HG02623 (cell line): Measurements from ENCODE around the gene ABCC6.
"Not testable (repeated sequence)": the region's sequence is repeated elsewhere in the genome, so short reads cannot be mapped to it uniquely, and the experiment has no call there.

Experiments used
- ATAC-seq: cut with Tn5 transposase; IDR thresholded peaks from one replicate; pipeline ENCODE4 v1.9.1; 2021; ENCODE audit warnings: moderate library complexity; ENCODE audit not compliant: unreplicated experiment

The ABCC6 gene

GRCh38 chr16:16190966-16191365 lies 32.3 kb downstream of the ABCC6 start:
- not testable (repeated sequence) for ATAC-seq

DNA sequence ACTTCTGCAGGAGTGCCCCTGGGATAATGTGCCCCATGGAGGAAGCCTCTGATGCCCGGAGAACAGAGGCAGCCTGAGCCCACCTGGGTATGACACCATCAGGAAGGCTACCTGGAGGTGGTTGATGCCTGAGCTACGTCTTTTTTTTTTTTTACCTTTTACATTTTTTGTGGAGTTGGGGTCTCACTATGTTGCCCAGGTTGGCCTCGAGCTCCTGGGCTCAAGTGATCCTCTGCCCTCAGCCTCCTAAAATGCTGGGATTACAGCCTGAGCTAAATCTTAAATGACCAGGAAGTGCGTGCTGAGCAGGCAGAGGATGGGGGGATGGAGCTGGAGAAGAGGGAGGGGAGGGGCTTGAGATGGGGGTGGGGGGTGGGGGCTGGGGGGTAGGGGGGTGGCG lies 32.7 kb downstream of the ABCC6 start:
- no peak for ATAC-seq

DNA sequence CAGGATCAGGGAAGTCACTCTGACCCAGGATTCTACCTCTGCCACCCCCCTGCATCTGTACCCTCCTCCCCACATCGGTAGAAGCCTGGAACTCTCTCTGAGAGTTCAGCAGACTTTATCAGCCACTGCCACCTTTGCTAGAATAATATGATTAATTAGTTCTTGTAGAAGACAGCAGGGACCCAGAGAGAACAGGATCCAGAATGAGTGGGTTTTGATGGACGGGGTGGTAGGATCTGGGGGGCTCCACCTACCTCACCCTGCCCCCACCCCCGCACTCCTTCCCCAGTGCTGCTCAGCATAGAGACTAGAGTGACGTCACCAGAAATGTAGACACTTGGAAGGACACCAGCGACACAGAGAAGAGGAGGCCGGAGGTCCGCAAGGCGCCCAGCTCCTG lies 33.5 kb downstream of the ABCC6 start:
- ATAC-seq, result no peak

GRCh38 chr16:16188827-16189226 lies 34.5 kb downstream of the ABCC6 start:
- ATAC-seq, result no peak

DNA sequence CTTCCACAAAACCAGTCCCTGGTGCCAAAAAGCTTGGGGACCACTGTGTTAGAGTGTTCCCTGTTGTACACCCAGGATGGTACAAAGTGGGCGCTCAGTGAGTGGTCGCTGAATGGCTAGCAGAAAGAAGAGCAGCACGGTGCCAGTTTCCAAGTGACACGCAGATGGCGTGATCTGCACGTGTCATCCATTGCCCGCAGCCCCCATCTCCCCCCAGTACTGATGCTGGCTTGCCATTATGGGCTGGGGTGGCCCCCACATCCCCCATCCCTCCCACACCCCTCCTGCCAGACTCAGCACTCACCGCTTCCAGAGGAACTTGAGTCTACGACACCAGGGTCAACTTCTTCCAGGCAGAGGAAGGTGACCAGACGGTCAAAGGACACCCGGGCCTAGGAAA lies 36.5 kb downstream of the ABCC6 start:
- ATAC-seq, result no peak

DNA sequence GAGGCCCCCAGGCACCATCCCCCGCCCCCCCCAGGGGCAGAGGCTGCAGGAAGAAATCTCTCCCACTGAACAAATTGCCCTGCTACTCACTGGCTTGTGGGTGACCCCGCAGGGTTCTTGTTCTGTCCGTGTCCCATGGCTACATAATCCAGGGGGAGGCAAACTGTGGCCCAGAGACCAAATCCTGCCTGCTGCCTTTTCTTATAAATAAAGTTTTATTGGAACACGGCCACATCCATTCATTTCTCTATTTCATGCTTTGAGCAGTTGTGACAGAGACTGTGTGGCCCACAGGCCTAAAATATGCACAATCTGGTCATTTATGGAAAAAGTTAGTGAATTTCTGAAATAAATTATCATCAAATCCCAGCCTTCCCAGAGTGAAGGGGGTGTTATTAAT lies 38.2 kb downstream of the ABCC6 start:
- no peak for ATAC-seq

DNA sequence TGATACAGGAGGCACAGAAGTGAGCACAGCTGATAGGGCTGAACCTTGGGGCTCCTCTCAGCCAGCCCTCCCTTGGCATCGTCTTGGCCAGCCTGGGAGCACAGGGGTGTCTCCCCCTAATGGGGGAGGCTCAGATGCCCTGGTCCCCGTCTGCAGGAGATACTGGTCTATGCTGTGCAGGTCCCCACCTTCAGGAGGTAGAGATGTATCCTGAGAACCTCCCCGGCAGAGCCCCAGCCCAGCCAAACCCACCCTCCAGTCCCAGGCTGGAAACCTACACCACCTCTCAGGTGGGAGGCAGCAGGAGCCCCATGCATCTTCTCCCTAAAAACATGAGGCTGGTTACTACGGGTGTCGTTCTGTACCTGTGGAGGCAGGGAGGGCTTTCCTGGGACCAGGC lies 38.7 kb downstream of the ABCC6 start:
- ATAC-seq, result no peak

- no peak for ATAC-seq
Measured at GRCh38 chr16:16183562-16183961, 39.7 kb downstream of the ABCC6 start.

DNA sequence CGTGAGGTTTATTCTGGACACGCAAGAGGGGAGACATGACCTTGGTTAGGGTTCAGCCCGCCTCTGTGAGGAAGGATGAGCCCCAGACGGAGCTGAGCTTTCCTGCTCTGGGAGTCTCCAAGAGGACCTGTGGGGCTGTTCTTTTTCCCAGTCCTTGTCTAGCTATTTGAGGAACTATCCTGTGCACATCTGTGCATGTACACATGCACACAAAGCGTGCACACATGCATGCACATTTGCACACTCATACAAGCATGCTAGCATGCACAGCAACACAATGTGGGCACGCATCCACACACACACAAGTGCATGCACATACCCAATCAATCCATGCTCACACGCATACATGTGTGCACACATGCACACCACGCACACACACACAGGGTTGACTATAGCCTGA lies 40.4 kb downstream of the ABCC6 start:
- no peak for ATAC-seq

GRCh38 chr16:16181748-16182147 lies 41.5 kb downstream of the ABCC6 start:
- ATAC-seq, result not testable (repeated sequence)

GRCh38 chr16:16178455-16179162 lies 44.7 kb downstream of the ABCC6 start:
- no peak for ATAC-seq

DNA sequence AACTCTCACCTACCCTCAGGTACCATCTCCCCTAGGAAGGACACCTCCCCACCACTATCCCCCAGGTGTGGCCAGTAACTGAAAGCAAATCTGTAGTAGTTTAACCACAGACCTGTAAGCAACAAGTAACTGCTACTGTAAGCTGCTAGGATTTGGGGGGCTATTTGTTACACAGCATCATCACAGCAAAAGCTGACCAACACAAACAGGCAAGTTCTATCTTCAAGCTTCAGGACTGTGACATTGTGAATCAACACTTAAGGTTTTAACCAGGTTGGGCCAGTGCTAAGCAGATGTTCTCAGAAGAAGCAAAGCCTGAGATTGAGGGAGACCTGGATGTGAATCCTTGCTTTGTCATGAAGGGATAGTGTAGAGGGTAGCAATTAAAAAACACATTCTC lies 47.0 kb downstream of the ABCC6 start:
- no peak for ATAC-seq

GRCh38 chr16:16175296-16175695 lies 48.0 kb downstream of the ABCC6 start:
- ATAC-seq, result no peak

- ATAC-seq, result no peak
Measured at GRCh38 chr16:16172991-16173390, 50.3 kb downstream of the ABCC6 start.

DNA sequence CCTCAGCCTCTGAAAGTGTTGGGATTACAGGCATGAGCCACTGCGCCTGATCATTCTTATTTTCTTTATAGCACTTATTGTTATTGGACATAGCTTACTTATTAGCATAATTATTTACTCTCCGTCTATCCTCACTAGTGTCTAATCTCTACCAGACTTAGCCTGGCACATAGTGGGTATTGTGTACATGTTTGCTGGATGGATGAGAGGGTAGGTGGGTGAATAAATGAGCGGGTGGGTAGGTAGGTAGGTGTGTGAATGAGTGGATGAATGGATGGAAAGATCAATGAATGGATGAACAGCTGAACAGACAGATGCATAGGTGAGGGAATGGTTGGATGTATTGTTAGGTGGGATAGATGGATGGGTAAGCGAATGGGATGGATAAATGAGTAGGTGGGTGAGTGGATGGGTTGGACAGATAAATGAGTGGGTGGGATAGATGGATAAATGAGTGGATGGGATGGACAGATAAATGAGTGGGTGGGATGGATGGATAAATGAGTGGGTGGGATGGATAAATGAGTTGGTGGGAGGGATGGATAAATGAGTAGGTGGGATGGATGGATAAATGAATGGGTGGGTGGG lies 51.9 kb downstream of the ABCC6 start:
- no peak for ATAC-seq

GRCh38 chr16:16169615-16170014 lies 53.7 kb downstream of the ABCC6 start:
- no peak for ATAC-seq

GRCh38 chr16:16168431-16168830 lies 54.9 kb downstream of the ABCC6 start:
- no peak for ATAC-seq

DNA sequence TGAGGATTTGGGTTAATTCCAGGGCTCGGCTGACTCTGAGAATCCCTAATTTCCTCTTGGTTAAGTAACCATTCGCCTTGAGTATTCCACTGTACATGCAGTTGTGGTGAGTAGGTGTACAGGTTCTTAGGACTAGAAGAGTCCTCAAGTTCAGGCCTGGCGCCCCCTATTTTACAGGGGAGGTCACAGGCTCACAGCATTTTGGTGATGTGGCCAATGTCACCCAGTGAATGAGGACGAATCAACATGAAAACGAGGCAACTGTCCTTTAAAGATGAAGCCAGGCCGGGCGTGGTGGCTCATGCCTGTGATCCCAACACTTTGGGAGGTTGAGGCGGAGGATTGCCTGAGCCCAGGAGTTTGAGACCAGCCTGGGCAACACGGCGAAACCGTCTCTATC lies 55.4 kb downstream of the ABCC6 start:
- ATAC-seq, result no peak

DNA sequence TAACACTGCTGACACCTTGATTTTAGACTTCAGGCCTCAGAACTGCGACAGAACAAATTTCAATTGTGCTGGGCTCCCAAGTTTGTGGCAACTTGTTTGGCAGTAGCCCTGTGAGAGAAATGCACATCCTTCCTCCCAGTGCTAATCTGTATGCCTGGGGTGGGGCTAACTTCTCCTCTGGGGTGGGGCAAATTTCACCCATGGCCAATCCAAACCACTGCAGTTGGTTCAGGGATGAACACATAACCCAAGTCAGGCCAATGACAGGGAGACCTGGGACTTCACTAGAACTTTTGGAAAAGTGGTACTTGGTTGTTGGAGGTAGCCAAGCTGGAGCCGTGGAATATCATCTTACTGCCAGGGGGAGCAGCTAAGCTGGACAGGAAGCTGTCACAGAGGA lies 56.3 kb downstream of the ABCC6 start:
- no peak for ATAC-seq

GRCh38 chr16:16166085-16166484 lies 57.2 kb downstream of the ABCC6 start:
- ATAC-seq, result no peak

DNA sequence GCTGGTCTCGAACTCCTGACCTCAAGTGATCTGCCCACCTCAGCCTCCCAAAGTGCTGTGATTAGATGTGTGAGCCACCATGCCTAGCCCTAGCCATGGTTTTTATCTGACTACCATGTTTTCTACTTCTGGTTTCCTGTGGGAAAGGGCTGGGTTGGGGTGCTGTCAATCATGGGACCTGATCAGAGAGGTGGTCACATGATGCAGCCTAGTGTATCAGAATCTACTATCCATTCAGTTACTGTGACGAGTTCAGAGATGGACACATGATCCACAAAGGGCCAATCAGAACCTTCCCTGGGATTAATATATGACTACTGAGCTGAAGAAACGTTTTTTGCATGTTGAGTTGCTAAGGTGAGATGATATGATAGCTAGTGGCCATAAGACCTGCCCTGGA lies 59.1 kb downstream of the ABCC6 start:
- no peak for ATAC-seq

- ATAC-seq, result no peak
Measured at GRCh38 chr16:16163571-16163970, 59.7 kb downstream of the ABCC6 start.

- no peak for ATAC-seq
Measured at GRCh38 chr16:16163109-16163508, 60.2 kb downstream of the ABCC6 start.
